GM23338 (cell line): ENCODE results near the gene TMEM8B. TPM values are rescaled to one million over a fixed set of nuclear protein-coding genes. Genes with fewer than 3 reads are reported as not detected.

Experiments
- ATAC-seq: fragments of 200-7000 bp; cut with Tn5 transposase; 3 replicates; pipeline ENCODE4 v1.9.1; 2020
- DNase-seq: peaks from one replicate; pipeline ENCODE4 v3.0.0-alpha.2; 2015; ENCODE audit warnings: low spot score
- H2AFZ ChIP-seq: fragments of 200-600 bp; sonication (generic); 2 replicates; pipeline ENCODE4 v1.8.0; 2016; ENCODE audit warnings: antibody characterized with exemption, mild to moderate bottlenecking, moderate library complexity
- H3F3A ChIP-seq: fragments of 200-600 bp; sonication (generic); replicated peaks from 2 replicates; pipeline ENCODE4 v1.8.0; 2017; ENCODE audit warnings: antibody characterized with exemption, mixed run types, low read depth
- H3K27ac ChIP-seq: fragments of 200-600 bp; sonication (generic); 2 replicates; pipeline ENCODE4 v1.6.1; 2016; ENCODE audit warnings: low read depth
- H3K27me3 ChIP-seq: fragments of 200-600 bp; sonication (generic); 2 replicates; pipeline ENCODE4 v1.8.0; 2016; ENCODE audit warnings: mild to moderate bottlenecking, mixed run types, moderate library complexity; ENCODE audit not compliant: insufficient read depth
- H3K36me3 ChIP-seq: fragments of 200-600 bp; sonication (generic); 2 replicates; pipeline ENCODE4 v1.8.0; 2016; ENCODE audit warnings: mild to moderate bottlenecking; ENCODE audit not compliant: insufficient read depth
- H3K4me1 ChIP-seq: fragments of 200-600 bp; sonication (generic); 2 replicates; pipeline ENCODE4 v1.8.0; 2016; ENCODE audit warnings: mild to moderate bottlenecking, moderate library complexity; ENCODE audit not compliant: insufficient read depth
- H3K4me2 ChIP-seq: fragments of 200-600 bp; sonication (generic); 2 replicates; pipeline ENCODE4 v1.7.1; 2017; ENCODE audit warnings: mixed run types
- H3K4me3 ChIP-seq: fragments of 200-600 bp; sonication (generic); 2 replicates; pipeline ENCODE4 v1.6.1; 2016; ENCODE audit warnings: mixed run types
- H3K79me2 ChIP-seq: fragments of 200-600 bp; sonication (generic); replicated peaks from 2 replicates; pipeline ENCODE4 v1.8.0; 2017; ENCODE audit warnings: mild to moderate bottlenecking; ENCODE audit not compliant: insufficient read depth
- H3K9me2 ChIP-seq: fragments of 200-600 bp; sonication (generic); 2 replicates; pipeline ENCODE4 v1.8.0; 2017; ENCODE audit not compliant: insufficient read depth
- H4K20me1 ChIP-seq: fragments of 200-600 bp; sonication (generic); replicated peaks from 2 replicates; pipeline ENCODE4 v1.8.0; 2017; ENCODE audit warnings: mild to moderate bottlenecking; ENCODE audit not compliant: insufficient read depth
- H3K27ac Mint-ChIP-seq: 2 replicates; pipeline ENCODE4 v1.8.0; 2020; ENCODE audit warnings: inconsistent platforms, mild to moderate bottlenecking, moderate library complexity, mixed read lengths
- H3K27me3 Mint-ChIP-seq: 3 replicates; pipeline ENCODE4 v1.8.0; 2022; ENCODE audit warnings: low read depth, mild to moderate bottlenecking, moderate library complexity, mixed read lengths, inconsistent platforms; ENCODE audit not compliant: insufficient read depth, poor library complexity
- H3K36me3 Mint-ChIP-seq: 3 replicates; pipeline ENCODE4 v1.8.0; 2021; ENCODE audit warnings: low read depth, mild to moderate bottlenecking, inconsistent platforms, moderate library complexity, mixed read lengths
- H3K4me1 Mint-ChIP-seq: 3 replicates; pipeline ENCODE4 v1.8.0; 2020; ENCODE audit warnings: mild to moderate bottlenecking, inconsistent platforms, mixed read lengths
- H3K4me3 Mint-ChIP-seq: 3 replicates; pipeline ENCODE4 v1.8.0; 2021; ENCODE audit warnings: moderate library complexity, mild to moderate bottlenecking, inconsistent platforms, mixed read lengths
- H3K9me3 Mint-ChIP-seq: 3 replicates; pipeline ENCODE4 v1.8.0; 2020; ENCODE audit warnings: moderate library complexity, mild to moderate bottlenecking, inconsistent platforms, mixed read lengths
- CREB1 ChIP-seq: fragments of 250-450 bp; sonication (Bioruptor Pico); IDR thresholded peaks from 2 replicates; pipeline ENCODE4 v1.5.0; 2020; ENCODE audit warnings: low read depth, mild to moderate bottlenecking, moderate library complexity
- CTCF ChIP-seq, 2 experiments: fragments of 200-600 bp in 1 of 2; sonication (generic) in 1 of 2; conservative IDR thresholded peaks; 2 replicates each; pipeline versions ENCODE4 v1.5.1 to v1.6.1; 2016 to 2017; ENCODE audit warnings: antibody characterized with exemption in 2 of 2, low read depth in 2 of 2, mild to moderate bottlenecking in 2 of 2, moderate library complexity in 1 of 2
- EZH2 ChIP-seq: fragments of 200-600 bp; sonication (generic); IDR thresholded peaks from one replicate; pipeline ENCODE4 v1.8.0; 2017; ENCODE audit warnings: antibody characterized with exemption, mild to moderate bottlenecking, low read depth; ENCODE audit not compliant: unreplicated experiment
- EZH2phosphoT487 ChIP-seq: fragments of 200-600 bp; sonication (generic); IDR thresholded peaks from one replicate; pipeline ENCODE4 v1.8.1; 2018; ENCODE audit warnings: antibody characterized with exemption; ENCODE audit not compliant: unreplicated experiment
- JUNB ChIP-seq: IDR thresholded peaks from one replicate; pipeline ENCODE4 v1.6.1; 2016; ENCODE audit warnings: antibody characterized with exemption; ENCODE audit not compliant: unreplicated experiment
- NANOG ChIP-seq: IDR thresholded peaks from 2 replicates; pipeline ENCODE4 v1.6.1; 2016; ENCODE audit warnings: antibody characterized with exemption, borderline replicate concordance
- POLR2AphosphoS5 ChIP-seq: IDR thresholded peaks from 2 replicates; pipeline ENCODE4 v1.6.1; 2016; ENCODE audit warnings: antibody characterized with exemption, low read depth
- REST ChIP-seq: IDR thresholded peaks from one replicate; pipeline ENCODE4 v1.6.1; 2018; ENCODE audit warnings: antibody characterized with exemption; ENCODE audit not compliant: unreplicated experiment
- STAT1 ChIP-seq: IDR thresholded peaks from one replicate; pipeline ENCODE4 v1.6.1; 2016; ENCODE audit warnings: antibody characterized with exemption; ENCODE audit not compliant: unreplicated experiment
- ZNF114 ChIP-seq: fragments of 250-450 bp; sonication (Bioruptor Pico); IDR thresholded peaks from 2 replicates; pipeline ENCODE4 v1.5.0; 2020; ENCODE audit warnings: mild to moderate bottlenecking, moderate library complexity
- polyA plus RNA-seq: library from polyadenylated mRNA; unstranded; fragments of >200 nt; fragmentation: Nextera tagmentation; extraction: Ambion mirVana; gene quantifications from 2 replicates; pipeline ENCODE4 v1.2.1, GENCODE V29; 2016
- total RNA-seq: library from RNA; depleted of rRNA; stranded (reverse); fragments of >200 nt; shearing (Covaris generic); gene quantifications from 2 replicates; pipeline ENCODE4 v1.2.3, GENCODE V29; 2014
- TF ChIP-seq, protein P1 (sequence below): IDR thresholded peaks from 2 replicates; pipeline ENCODE4 v1.6.1; 2016; ENCODE audit warnings: antibody characterized with exemption

TMEM8B gene
- total and polyA plus RNA-seq, 2 experiments from 2014 or later, result 4.2 to 5.5 TPM

DNA sequence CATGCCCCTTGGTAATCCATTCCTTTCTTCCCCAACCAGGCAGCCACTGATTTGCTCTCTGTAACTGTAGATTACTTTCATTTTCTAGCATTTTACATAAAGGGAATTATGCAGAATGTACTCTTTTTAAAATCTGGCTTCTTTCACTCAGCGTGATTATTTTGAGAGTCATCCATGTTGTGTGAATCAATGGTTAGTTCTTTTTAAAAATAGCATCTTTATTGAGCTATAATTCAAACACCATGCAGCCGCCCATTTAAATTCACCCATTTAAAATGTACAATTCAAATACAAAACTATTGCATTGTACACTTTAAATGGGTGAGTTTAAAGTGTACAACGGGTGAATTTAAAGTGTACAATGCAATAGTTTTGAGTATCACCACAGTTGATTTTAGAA is 43.5 kb downstream of the TMEM8B start (continued):
- TF ChIP-seq EZH2, result no peak
- no peak for TF ChIP-seq STAT1
- TF ChIP-seq JUNB, result no peak
- TF ChIP-seq REST, result no peak
- TF ChIP-seq EZH2phosphoT487, result no peak
- TF ChIP-seq NANOG, result no peak

GRCh38 chr9:35882263-35882848 is 53.3 kb downstream of the TMEM8B start:
- Mint-ChIP-seq H3K27ac (no peak overlapping the region), H3K9me3 (peaks cover 4% of the 10 kb centered on the region), H3K4me1 (peaks cover 3% of the 10 kb centered on the region), H3K27me3 (peaks cover 10% of the 10 kb centered on the region), H3K4me3 (no peak overlapping the region), H3K36me3 (no peaks in the 10 kb centered on the region)
- DNase-seq (peak; percentile 91), ATAC-seq (peak; percentile 96)
- no peaks in the 10 kb centered on the region for H3K27me3 ChIP-seq
- H2AFZ ChIP-seq, result no peak overlapping the region
- H4K20me1 ChIP-seq, result no peaks in the 10 kb centered on the region
- no peak overlapping the region for H3K27ac ChIP-seq
- no peaks in the 10 kb centered on the region for H3K36me3 ChIP-seq
- H3F3A ChIP-seq, result no peaks in the 10 kb centered on the region
- no peak overlapping the region for H3K4me2 ChIP-seq
- H3K79me2 ChIP-seq, result no peaks in the 10 kb centered on the region
- TF ChIP-seq CTCF (conservative IDR thresholded peaks at IDR 0.05; ENCODE audit: low read depth in 2 of 2) (peak; percentile 96 to 100), ZNF114 (no peak)
- no peaks in the 10 kb centered on the region for H3K4me1 ChIP-seq
- H3K4me3 ChIP-seq, result no peak overlapping the region
- no peaks in the 10 kb centered on the region for H3K9me2 ChIP-seq

GRCh38 chr9:35882996-35883395 is 54.0 kb downstream of the TMEM8B start:
- Mint-ChIP-seq H3K27me3 (peaks cover 10% of the 10 kb centered on the region), H3K36me3 (no peaks in the 10 kb centered on the region), H3K27ac (no peak overlapping the region), H3K4me3 (no peak overlapping the region), H3K9me3 (no peaks in the 10 kb centered on the region; the same call in 2 of the 3 replicates), H3K4me1 (peaks cover 3% of the 10 kb centered on the region)
- H3K4me1 ChIP-seq, result no peaks in the 10 kb centered on the region
- H3K4me3 ChIP-seq, result no peak overlapping the region
- H3K9me2 ChIP-seq, result no peaks in the 10 kb centered on the region
- no peak; the same call in 2 of the 3 replicates for ATAC-seq
- H2AFZ ChIP-seq, result no peak overlapping the region
- no peak overlapping the region for H3K27ac ChIP-seq
- DNase-seq, result no peak
- H3K79me2 ChIP-seq, result no peaks in the 10 kb centered on the region
- H3K27me3 ChIP-seq, result no peaks in the 10 kb centered on the region
- H3K4me2 ChIP-seq, result no peak overlapping the region
- no peaks in the 10 kb centered on the region for H3F3A ChIP-seq
- H4K20me1 ChIP-seq, result no peaks in the 10 kb centered on the region
- no peaks in the 10 kb centered on the region for H3K36me3 ChIP-seq
- TF ChIP-seq NANOG (no peak), CTCF (conservative IDR thresholded peaks at IDR 0.05; ENCODE audit: low read depth in 2 of 2) (no peak), CREB1 (CRISPR knock-in tag) (no peak), ZNF114 (no peak), POLR2AphosphoS5 (no peak), EZH2 (no peak)
- TF ChIP-seq, protein P1, sequence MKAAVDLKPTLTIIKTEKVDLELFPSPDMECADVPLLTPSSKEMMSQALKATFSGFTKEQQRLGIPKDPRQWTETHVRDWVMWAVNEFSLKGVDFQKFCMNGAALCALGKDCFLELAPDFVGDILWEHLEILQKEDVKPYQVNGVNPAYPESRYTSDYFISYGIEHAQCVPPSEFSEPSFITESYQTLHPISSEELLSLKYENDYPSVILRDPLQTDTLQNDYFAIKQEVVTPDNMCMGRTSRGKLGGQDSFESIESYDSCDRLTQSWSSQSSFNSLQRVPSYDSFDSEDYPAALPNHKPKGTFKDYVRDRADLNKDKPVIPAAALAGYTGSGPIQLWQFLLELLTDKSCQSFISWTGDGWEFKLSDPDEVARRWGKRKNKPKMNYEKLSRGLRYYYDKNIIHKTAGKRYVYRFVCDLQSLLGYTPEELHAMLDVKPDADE, result no peak
